GM12873 (cell line): Measurements from ENCODE around the gene JAGN1.

Experiments used
- TF ChIP-seq, protein P1 (sequence below): IDR thresholded peaks from 2 replicates; pipeline ENCODE4 v1.5.1; 2012; ENCODE audit warnings: low read depth, mild to moderate bottlenecking, moderate library complexity, low read length, control low read depth; ENCODE audit not compliant: insufficient read depth; ENCODE audit errors: missing control alignments

Gene JAGN1

DNA sequence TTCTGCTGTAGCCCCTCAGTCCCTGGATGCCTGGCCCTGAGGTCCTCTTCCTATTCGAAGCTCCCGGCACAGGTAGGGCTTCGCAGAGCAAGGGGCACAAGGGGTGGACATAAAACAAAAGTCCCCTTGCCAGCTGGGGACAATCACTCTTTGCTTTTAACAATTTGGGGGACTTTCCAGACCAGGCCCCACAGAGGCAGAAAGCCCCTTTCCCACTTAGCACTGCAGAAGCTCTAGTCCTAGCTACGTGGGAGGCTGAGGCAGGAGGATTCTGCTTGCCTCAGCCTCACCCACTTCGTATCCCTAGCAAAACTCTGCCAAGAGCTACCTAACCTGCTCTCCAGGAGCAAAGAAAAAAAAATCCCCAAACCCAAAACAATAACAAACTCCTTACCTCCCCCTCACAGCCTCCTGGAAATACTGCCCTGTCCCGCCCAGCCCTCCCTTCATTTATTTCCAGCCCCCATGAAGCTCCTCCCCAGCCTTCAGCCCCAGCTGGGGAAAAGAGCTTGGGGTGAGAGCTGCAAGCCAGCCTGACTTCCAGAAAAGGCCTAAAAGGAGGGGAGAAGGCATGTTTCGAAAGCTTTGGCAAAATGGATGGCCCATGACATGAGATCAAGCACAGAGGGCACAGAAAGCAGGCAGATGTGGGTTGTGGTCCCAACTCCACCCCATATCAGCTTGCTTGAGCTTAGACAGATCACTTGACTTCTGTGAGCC is 10.4 kb upstream of the JAGN1 start, which contains the start of gene CIDEC:
TSS of gene CIDEC (minus strand) at position 424 of the 720 bp plus-strand sequence. CDS start 1,767 bp downstream, outside the sequence.
- TF ChIP-seq, protein P1, sequence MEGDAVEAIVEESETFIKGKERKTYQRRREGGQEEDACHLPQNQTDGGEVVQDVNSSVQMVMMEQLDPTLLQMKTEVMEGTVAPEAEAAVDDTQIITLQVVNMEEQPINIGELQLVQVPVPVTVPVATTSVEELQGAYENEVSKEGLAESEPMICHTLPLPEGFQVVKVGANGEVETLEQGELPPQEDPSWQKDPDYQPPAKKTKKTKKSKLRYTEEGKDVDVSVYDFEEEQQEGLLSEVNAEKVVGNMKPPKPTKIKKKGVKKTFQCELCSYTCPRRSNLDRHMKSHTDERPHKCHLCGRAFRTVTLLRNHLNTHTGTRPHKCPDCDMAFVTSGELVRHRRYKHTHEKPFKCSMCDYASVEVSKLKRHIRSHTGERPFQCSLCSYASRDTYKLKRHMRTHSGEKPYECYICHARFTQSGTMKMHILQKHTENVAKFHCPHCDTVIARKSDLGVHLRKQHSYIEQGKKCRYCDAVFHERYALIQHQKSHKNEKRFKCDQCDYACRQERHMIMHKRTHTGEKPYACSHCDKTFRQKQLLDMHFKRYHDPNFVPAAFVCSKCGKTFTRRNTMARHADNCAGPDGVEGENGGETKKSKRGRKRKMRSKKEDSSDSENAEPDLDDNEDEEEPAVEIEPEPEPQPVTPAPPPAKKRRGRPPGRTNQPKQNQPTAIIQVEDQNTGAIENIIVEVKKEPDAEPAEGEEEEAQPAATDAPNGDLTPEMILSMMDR = no peak

DNA sequence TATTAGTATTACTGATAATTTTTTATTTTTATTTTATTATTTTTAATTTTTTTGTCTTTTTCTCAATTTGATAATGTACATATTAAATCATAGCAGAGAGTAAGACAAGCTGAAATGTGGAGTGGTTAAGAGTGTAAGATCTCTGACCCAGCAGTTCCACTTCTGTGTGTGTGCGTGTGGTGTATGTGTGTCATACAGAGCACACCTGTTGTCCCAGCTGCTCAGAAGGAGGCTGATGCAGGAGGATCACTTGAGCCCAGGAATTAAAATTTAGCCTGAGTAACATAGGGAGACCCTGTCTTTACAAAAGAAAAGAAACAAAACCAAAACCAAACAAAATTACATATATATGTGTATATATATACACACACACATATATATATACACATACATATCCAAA is 9.0 kb upstream of the JAGN1 start:
- TF ChIP-seq, protein P1 = no peak

DNA sequence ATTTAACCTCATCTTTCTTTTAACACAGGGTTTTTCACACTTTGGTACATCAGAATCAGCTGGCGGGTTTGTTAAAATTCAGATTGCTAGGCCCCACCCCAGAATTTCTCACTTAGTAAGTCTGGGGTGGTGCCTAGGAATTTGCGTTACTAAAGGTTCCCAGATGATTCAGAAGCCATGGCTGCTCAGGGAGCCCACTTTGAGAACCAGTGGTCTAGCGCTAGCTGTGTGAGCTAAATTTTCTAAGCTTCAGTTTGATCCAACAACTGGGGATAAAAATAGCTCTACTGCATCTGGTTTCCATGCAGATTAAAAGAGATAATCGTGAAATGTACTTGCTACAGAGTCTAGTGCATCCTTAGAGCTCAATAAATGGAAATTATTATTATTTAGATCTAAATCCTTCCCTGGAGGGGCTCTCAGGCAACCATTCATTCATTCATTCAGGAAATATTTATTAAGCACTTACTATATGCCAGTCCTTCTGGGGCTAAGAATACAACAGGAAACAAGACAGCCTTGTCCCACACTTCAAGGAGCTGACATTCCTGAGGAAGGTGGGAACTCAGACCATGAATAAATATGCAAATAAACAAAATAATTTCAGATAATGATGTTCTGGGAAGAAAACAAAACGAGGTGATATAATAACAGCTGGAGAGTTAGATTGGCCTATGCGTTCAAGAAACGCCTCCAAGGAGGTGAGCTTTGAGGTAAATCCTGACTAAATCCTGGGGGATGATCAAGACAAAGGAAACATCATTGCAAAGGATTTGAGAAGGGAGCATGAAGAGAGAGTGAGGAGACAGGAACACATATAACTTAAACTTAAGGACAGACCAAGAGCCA is 6.5 kb upstream of the JAGN1 start:
- TF ChIP-seq, protein P1 = no peak

DNA sequence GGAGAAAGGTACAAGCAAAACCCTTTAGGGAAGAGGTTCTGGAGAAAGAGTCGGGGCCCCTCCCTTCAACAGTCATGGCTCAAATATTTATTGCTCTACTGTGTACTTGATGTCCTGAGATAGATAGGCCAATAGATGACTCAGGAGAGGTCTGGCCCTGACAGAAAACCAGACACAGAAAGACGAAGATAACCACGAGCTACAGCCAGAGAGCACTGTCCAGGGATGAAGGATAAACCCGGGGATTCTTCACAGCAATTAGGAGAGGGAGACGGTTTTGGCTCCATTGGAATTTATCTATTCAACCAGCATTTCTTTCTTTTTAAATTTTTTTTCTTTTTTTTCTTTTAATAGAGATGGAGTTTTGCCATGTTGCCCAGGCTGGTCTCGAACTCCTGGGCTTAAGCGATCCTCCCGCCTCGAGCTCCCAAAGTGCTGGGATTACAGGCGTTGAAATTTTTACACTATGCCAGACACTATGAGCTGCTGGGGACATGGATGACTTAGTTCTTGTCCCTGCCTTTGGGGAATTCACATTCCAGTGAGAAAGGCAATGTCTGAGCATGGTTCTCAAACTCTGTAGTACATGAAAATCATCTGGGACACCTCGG is 5.8 kb upstream of the JAGN1 start:
- TF ChIP-seq, protein P1 = no peak

DNA sequence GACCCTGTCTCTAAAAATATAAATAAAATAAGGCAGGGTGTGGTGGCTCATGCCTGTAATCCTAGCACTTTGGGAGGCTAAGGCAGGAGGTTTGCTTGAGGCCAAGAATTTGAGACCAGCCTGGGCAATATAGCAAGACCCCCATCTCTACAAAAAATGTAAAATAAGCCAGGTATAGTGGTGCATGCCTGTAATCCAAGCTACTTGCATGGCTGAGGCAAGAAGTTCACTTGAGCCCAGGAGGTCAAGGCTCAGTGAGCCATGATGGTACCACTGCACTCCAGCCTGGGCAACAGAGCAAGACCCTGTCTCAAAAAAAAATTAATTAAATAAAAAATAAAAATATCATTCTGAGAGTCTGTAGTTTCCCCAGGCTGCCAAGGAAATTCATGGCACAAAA is 4.1 kb upstream of the JAGN1 start:
- TF ChIP-seq, protein P1 = no peak

DNA sequence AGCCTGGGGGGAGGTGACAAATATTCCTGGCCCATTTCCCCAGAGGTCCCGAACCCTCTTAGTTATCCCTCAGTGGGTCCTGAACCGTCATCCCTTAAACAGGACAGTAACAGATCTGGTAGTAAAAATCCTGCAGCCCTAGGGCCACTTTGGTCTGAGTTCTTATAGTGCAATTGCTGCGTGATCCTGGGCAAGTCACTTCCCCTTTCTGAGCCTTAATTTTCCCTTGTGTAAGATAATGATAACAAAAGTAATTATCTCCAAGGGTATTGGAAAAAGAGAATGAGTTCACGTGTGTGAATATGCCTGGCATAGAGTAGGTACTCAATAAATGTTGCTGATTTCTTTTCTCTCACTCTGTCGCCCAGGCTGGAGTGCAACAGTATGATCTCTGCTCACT is 2.9 kb upstream of the JAGN1 start:
- TF ChIP-seq, protein P1 = no peak

DNA sequence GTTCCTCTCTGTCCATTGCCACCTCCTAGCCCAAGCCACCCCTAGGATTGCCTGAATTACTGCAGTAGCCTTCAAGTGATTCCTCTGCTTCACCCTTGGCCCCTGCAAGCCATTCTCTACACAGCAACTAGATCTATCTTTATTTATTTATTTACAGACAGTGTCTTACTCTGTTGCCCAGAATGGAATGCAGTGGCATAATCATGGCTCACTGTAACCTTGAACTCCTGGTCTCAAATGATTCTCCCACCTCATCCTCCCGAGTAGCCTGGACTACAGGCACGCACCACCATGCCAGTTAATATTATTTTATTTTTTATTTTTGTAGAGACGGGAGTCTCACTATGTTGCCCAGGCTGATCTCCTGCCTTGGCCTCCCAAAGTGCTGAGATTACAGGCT is 1.9 kb upstream of the JAGN1 start:
- TF ChIP-seq, protein P1 = no peak
